ENCODE results near the gene CTNNB1. TPM values are rescaled to one million over a fixed set of nuclear protein-coding genes. Genes with fewer than 3 reads are reported as not detected.

The CTNNB1 gene
- 346 and 441 TPM in 2 replicates for total RNA-seq (2014; rRNA removed; shearing (Covaris generic))

GRCh38 chr3:41198950-41199865, at the start of gene CTNNB1:
TSS of gene CTNNB1 (plus strand) at chr3:41199505. CDS start at chr3:41224069, 24,564 bp downstream.
- DNase-seq (ENCODE audit: low spot score): peak; percentile 76

- DNase-seq (ENCODE audit: low spot score): no peak
Measured at GRCh38 chr3:41155834-41156233, 43.5 kb upstream of the CTNNB1 start.

GRCh38 chr3:41158947-41159346, 40.4 kb upstream of the CTNNB1 start:
- peak; percentile 13 for DNase-seq (ENCODE audit: low spot score)

- peak; percentile 59 for DNase-seq (ENCODE audit: low spot score)
Measured at GRCh38 chr3:41159588-41160189, 39.6 kb upstream of the CTNNB1 start.

- no peak for DNase-seq (ENCODE audit: low spot score)
Measured at GRCh38 chr3:41162541-41162940, 36.8 kb upstream of the CTNNB1 start.

GRCh38 chr3:41163006-41163405, 36.3 kb upstream of the CTNNB1 start:
- no peak for DNase-seq (ENCODE audit: low spot score)

GRCh38 chr3:41163421-41163820, 35.9 kb upstream of the CTNNB1 start:
- no peak for DNase-seq (ENCODE audit: low spot score)

GRCh38 chr3:41164777-41165176, 34.5 kb upstream of the CTNNB1 start:
- no peak for DNase-seq (ENCODE audit: low spot score)

GRCh38 chr3:41167722-41168497, 31.4 kb upstream of the CTNNB1 start:
- no peak for DNase-seq (ENCODE audit: low spot score)

GRCh38 chr3:41169023-41169422, 30.3 kb upstream of the CTNNB1 start:
- no peak for DNase-seq (ENCODE audit: low spot score)

GRCh38 chr3:41173926-41174885, 25.1 kb upstream of the CTNNB1 start:
- no peak for DNase-seq (ENCODE audit: low spot score)

GRCh38 chr3:41175365-41175764, 23.9 kb upstream of the CTNNB1 start:
- DNase-seq (ENCODE audit: low spot score): no peak

- no peak for DNase-seq (ENCODE audit: low spot score)
Measured at GRCh38 chr3:41176596-41176995, 22.7 kb upstream of the CTNNB1 start.

GRCh38 chr3:41178576-41178975, 20.7 kb upstream of the CTNNB1 start:
- DNase-seq (ENCODE audit: low spot score): no peak

- no peak for DNase-seq (ENCODE audit: low spot score)
Measured at GRCh38 chr3:41180396-41180795, 18.9 kb upstream of the CTNNB1 start.

- DNase-seq (ENCODE audit: low spot score): no peak
Measured at GRCh38 chr3:41182504-41183059, 16.7 kb upstream of the CTNNB1 start.

- no peak for DNase-seq (ENCODE audit: low spot score)
Measured at GRCh38 chr3:41184394-41184793, 14.9 kb upstream of the CTNNB1 start.

- no peak for DNase-seq (ENCODE audit: low spot score)
Measured at GRCh38 chr3:41186297-41186696, 13.0 kb upstream of the CTNNB1 start.

- no peak for DNase-seq (ENCODE audit: low spot score)
Measured at GRCh38 chr3:41188306-41188705, 11.0 kb upstream of the CTNNB1 start.

GRCh38 chr3:41190509-41191284, 8.6 kb upstream of the CTNNB1 start:
- no peak for DNase-seq (ENCODE audit: low spot score)
